Neural cell (in vitro differentiated cells): ENCODE results near the gene ZBTB12. TPM values are rescaled to one million over a fixed set of nuclear protein-coding genes. Genes with fewer than 3 reads are reported as not detected.

Source experiments
- H2AFZ ChIP-seq: fragments of 200-600, 300-800 bp; sonication (generic), shearing (Covaris generic); 2 replicates; pipeline ENCODE4 v1.6.0; 2014; ENCODE audit warnings: low read depth, mild to moderate bottlenecking, antibody characterized with exemption, low read length, moderate library complexity
- H3F3A ChIP-seq: fragments of 200-600 bp; shearing (Covaris generic); 2 replicates; pipeline ENCODE4 v1.6.1; 2016; ENCODE audit warnings: mild to moderate bottlenecking, moderate library complexity, mixed read lengths, antibody characterized with exemption, low read length; ENCODE audit not compliant: insufficient read depth, poor library complexity, severe bottlenecking
- H3K27ac ChIP-seq: fragments of 200-600, 300-800 bp; sonication (generic), shearing (Covaris generic); 2 replicates; pipeline ENCODE4 v1.5.1; 2014; ENCODE audit warnings: mild to moderate bottlenecking, low read length, moderate library complexity
- H3K27me3 ChIP-seq: fragments of 300-800, 200-600 bp; sonication (generic), shearing (Covaris generic); 2 replicates; pipeline ENCODE4 v1.6.0; 2014; ENCODE audit warnings: mild to moderate bottlenecking, low read depth, low read length, moderate library complexity; ENCODE audit not compliant: insufficient read depth
- H3K36me3 ChIP-seq: fragments of 300-800, 200-600 bp; sonication (generic), shearing (Covaris generic); 2 replicates; pipeline ENCODE4 v1.5.1; 2014; ENCODE audit warnings: mild to moderate bottlenecking, antibody characterized with exemption, low read length, moderate library complexity; ENCODE audit not compliant: insufficient read depth
- H3K4me2 ChIP-seq: fragments of 300-800, 200-600 bp; sonication (generic), shearing (Covaris generic); 2 replicates; pipeline ENCODE4 v1.6.0; 2014; ENCODE audit warnings: mild to moderate bottlenecking, low read length
- H3K4me3 ChIP-seq: fragments of 300-800, 200-600 bp; sonication (generic), shearing (Covaris generic); 2 replicates; pipeline ENCODE4 v1.5.1; 2014; ENCODE audit warnings: mild to moderate bottlenecking, low read length, moderate library complexity
- H3K79me2 ChIP-seq: fragments of 200-600 bp; shearing (Covaris generic); replicated peaks from 2 replicates; pipeline ENCODE4 v1.6.0; 2014; ENCODE audit warnings: mild to moderate bottlenecking, low read length, moderate library complexity; ENCODE audit not compliant: insufficient read depth
- H3K9ac ChIP-seq: fragments of 300-800, 200-600 bp; sonication (generic), shearing (Covaris generic); 2 replicates; pipeline ENCODE4 v1.6.1; 2016; ENCODE audit warnings: mild to moderate bottlenecking, low read length, mixed read lengths
- H3K9me2 ChIP-seq: fragments of 200-600 bp; shearing (Covaris generic); 2 replicates; pipeline ENCODE4 v1.6.1; 2016; ENCODE audit warnings: mild to moderate bottlenecking, low read length, mixed read lengths; ENCODE audit not compliant: insufficient read depth
- H3K9me3 ChIP-seq: fragments of 200-600, 300-800 bp; sonication (generic), shearing (Covaris generic); 2 replicates; pipeline ENCODE4 v1.6.1; 2016; ENCODE audit warnings: mild to moderate bottlenecking, mixed run types, low read length, moderate library complexity, mixed read lengths
- H4K20me1 ChIP-seq: fragments of 200-600 bp; shearing (Covaris generic); 2 replicates; pipeline ENCODE4 v1.6.1; 2016; ENCODE audit warnings: mild to moderate bottlenecking, mixed run types; ENCODE audit not compliant: insufficient read depth
- CTCF ChIP-seq: fragments of 450-650 bp; IDR thresholded peaks from 2 replicates; pipeline ENCODE4 v1.5.1; 2014; ENCODE audit warnings: antibody characterized with exemption, mild to moderate bottlenecking, moderate library complexity; ENCODE audit not compliant: poor library complexity, severe bottlenecking
- EP300 ChIP-seq: fragments of 450-650 bp; conservative IDR thresholded peaks from 2 replicates; pipeline ENCODE4 v1.6.1; 2014; ENCODE audit warnings: antibody characterized with exemption, mild to moderate bottlenecking, moderate library complexity; ENCODE audit not compliant: poor library complexity, severe bottlenecking
- EZH2 ChIP-seq: fragments of 200-600, 300-800 bp; shearing (Covaris generic), sonication (generic); IDR thresholded peaks from 2 replicates; pipeline ENCODE4 v1.6.1; 2014; ENCODE audit warnings: antibody characterized with exemption, low read length, borderline replicate concordance, mild to moderate bottlenecking; ENCODE audit not compliant: insufficient read depth, poor library complexity, severe bottlenecking
- MXI1 ChIP-seq: fragments of 450-650 bp; conservative IDR thresholded peaks from 2 replicates; pipeline ENCODE4 v1.6.1; 2014; ENCODE audit warnings: antibody characterized with exemption, mild to moderate bottlenecking; ENCODE audit not compliant: poor library complexity, severe bottlenecking
- POLR2AphosphoS5 ChIP-seq: IDR thresholded peaks from 2 replicates; pipeline ENCODE4 v1.6.1; 2012
- RAD21 ChIP-seq: fragments of 450-650 bp; conservative IDR thresholded peaks from 2 replicates; pipeline ENCODE4 v1.6.1; 2014; ENCODE audit warnings: antibody characterized with exemption, mild to moderate bottlenecking, moderate library complexity
- REST ChIP-seq: IDR thresholded peaks from 2 replicates; pipeline ENCODE4 v1.6.1; 2012; ENCODE audit warnings: borderline replicate concordance
- TAF1 ChIP-seq: IDR thresholded peaks from 2 replicates; pipeline ENCODE4 v1.6.1; 2012; ENCODE audit warnings: low read depth
- polyA plus RNA-seq: library from polyadenylated mRNA; depleted of rRNA; stranded (reverse); fragments of >200 nt; gene quantifications from 2 replicates; pipeline ENCODE4 v1.2.3, GENCODE V29; 2014

ZBTB12 gene
- polyA plus RNA-seq, 1 donor from 2014 or later = 21.4 TPM

- peak overlapping the region; percentile 98 for H3K4me3 ChIP-seq
- H2AFZ ChIP-seq = peak overlapping the region; percentile 27
- H3K9me2 ChIP-seq = no peaks in the 10 kb centered on the region
- no peaks in the 10 kb centered on the region for H3K27me3 ChIP-seq
- TF ChIP-seq EP300 = no peak
- no peaks in the 10 kb centered on the region for H3K9me3 ChIP-seq
- peak overlapping the region; percentile 87 for H3K9ac ChIP-seq
- H3K4me2 ChIP-seq = peak overlapping the region; percentile 57
- H4K20me1 ChIP-seq = no peaks in the 10 kb centered on the region
- no peaks in the 10 kb centered on the region for H3F3A ChIP-seq
- H3K36me3 ChIP-seq = peaks cover 6% of the 10 kb centered on the region
- H3K27ac ChIP-seq = peak overlapping the region; percentile 59
- peaks cover 35% of the 10 kb centered on the region for H3K79me2 ChIP-seq
Observed at GRCh38 chr6:31896856-31897611, 4.9 kb downstream of the ZBTB12 start.

GRCh38 chr6:31896493-31896855 lies 5.4 kb downstream of the ZBTB12 start:
- peaks cover 35% of the 10 kb centered on the region for H3K79me2 ChIP-seq
- H3K9ac ChIP-seq = peak overlapping the region; percentile 87
- peaks cover 6% of the 10 kb centered on the region for H3K36me3 ChIP-seq
- no peaks in the 10 kb centered on the region for H3F3A ChIP-seq
- H4K20me1 ChIP-seq = no peaks in the 10 kb centered on the region
- TF ChIP-seq EZH2 = no peak
- TF ChIP-seq CTCF = no peak
- TF ChIP-seq MXI1 = no peak
- TF ChIP-seq POLR2AphosphoS5 = no peak
- TF ChIP-seq REST = no peak
- H3K9me3 ChIP-seq = no peaks in the 10 kb centered on the region
- H3K9me2 ChIP-seq = no peaks in the 10 kb centered on the region
- H3K4me2 ChIP-seq = peak overlapping the region; percentile 57
- H2AFZ ChIP-seq = peak overlapping the region; percentile 3
- peak overlapping the region; percentile 98 for H3K4me3 ChIP-seq
- H3K27ac ChIP-seq = peak overlapping the region; percentile 59
- no peaks in the 10 kb centered on the region for H3K27me3 ChIP-seq

GRCh38 chr6:31892821-31893220 lies 9.1 kb downstream of the ZBTB12 start:
- H3K27ac ChIP-seq = no peak overlapping the region
- no peaks in the 10 kb centered on the region for H4K20me1 ChIP-seq
- no peaks in the 10 kb centered on the region for H3K9me3 ChIP-seq
- no peak overlapping the region for H3K4me3 ChIP-seq
- H3K4me2 ChIP-seq = no peak overlapping the region
- H3K36me3 ChIP-seq = peaks cover 6% of the 10 kb centered on the region
- H3K27me3 ChIP-seq = no peaks in the 10 kb centered on the region
- no peaks in the 10 kb centered on the region for H3K9me2 ChIP-seq
- H3F3A ChIP-seq = no peaks in the 10 kb centered on the region
- no peak for TF ChIP-seq RAD21
- no peak for TF ChIP-seq TAF1
- no peak for TF ChIP-seq CTCF
- TF ChIP-seq POLR2AphosphoS5 = no peak
- no peak for TF ChIP-seq REST
- TF ChIP-seq MXI1 = no peak
- no peak overlapping the region for H2AFZ ChIP-seq
- peaks cover 21% of the 10 kb centered on the region for H3K79me2 ChIP-seq
- no peak overlapping the region for H3K9ac ChIP-seq
